GM10266 (cell line): ENCODE measurements around the gene ITPKB.
"Not testable (repeated sequence)": the region's sequence is repeated elsewhere in the genome, so short reads cannot be mapped to it uniquely, and the experiment has no call there.

ENCODE experiments used
- DNase-seq: peaks from one replicate; pipeline ENCODE4 v3.0.0; 2012; ENCODE audit errors: extremely low spot score
- CTCF ChIP-seq: IDR thresholded peaks from 2 replicates; pipeline ENCODE4 v1.5.1; 2012; ENCODE audit warnings: mild to moderate bottlenecking, low read depth; ENCODE audit not compliant: control insufficient read depth, insufficient read depth; ENCODE audit errors: missing control alignments

ITPKB gene

DNA sequence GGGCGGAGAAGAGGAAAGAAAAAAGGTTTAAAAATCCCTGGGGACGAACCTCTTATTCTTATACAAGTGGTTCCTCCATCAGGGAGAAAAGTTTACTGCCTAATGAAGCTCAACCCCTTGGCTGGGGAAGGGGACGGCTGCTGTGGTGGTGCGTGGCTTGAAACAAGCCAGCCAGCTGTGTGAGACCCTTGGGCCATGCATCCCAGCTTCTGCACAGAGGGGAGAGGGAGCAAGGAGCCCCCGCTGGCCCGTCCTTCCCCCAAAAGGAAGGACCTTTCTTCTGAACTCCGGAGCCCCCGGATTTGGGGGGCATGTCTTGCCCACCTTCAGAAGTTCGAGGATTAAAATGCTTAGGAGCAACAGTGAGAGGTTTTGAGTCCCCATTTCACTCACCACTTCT is 123.2 kb downstream of the ITPKB start:
- TF ChIP-seq CTCF = no peak
- DNase-seq = no peak

DNA sequence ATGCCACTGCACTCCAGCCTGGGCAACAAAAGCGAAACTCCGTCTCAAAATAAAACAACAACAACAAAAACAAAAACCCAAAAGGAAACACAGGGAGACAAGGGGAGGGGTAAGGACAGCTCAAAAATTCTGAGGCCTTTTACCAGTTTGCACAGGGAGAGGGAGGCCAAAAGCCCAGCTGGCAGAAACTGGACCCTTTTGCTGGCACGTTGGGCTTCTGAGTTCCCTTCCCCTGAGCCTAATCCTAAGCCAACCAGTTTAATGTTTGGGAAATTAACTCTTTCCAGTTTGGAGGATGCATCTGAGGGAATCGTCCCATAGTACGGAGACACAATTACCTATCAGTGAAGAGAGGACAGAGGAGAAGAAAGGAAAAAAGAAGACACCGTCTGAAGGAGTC is 127.1 kb downstream of the ITPKB start:
- DNase-seq = not testable (repeated sequence)

DNA sequence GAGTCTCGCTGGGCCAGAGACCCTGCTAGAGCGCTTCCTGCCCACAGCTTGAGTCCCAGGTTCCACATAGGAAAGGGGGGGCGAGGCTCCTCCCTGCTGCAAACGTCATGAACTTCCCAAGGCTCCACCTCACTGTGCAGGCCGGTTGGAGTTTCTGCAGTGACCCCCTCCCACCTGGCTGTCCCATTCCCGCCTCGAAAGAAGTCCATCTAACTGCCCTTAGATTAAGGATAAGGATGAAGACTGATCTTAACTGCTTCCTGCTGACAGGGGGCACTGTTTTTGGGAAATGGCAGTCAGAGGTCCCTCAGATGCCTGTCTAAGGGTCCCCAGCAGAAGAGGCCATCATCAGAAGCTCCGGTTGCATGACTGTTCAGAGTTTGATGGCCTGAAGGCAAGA is 127.8 kb downstream of the ITPKB start:
- no peak for TF ChIP-seq CTCF
- DNase-seq = no peak

- no peak for TF ChIP-seq CTCF
- DNase-seq = no peak
These were observed 128.4 kb downstream of the ITPKB start for GRCh38 chr1:226610671-226611070.

DNA sequence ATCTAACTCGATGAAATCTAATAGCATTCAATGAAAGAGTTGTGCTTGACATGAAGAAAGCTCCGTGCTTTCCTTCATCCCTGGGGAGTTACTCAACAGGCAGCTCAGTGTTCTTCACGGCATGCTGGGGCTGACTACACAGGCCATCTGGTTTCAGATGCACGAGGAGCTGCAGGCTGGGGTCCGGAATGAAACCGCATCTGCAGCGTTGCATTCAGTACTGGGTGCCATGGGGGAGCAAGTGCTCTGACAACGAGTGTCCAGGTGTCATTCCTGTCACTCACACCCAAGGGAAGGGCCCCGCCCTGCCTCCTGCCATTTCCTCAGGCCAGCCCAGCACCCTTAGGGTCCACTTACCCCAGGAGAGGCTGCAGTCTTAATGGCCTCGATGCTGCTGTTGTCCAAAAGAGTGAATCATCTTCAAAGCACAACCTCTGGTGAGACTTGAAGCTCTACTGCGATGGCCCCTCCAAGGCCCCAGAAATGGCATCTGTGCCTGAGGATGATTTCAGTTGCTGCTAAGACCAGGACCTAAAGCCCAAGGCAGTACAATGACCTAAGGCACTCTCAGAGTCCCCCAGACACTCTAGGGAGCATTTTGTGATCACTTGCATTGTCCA is 129.1 kb downstream of the ITPKB start:
- no peak for TF ChIP-seq CTCF
- DNase-seq = no peak

- peak; percentile 88 for TF ChIP-seq CTCF
- DNase-seq = peak; percentile 76
These were observed 130.2 kb downstream of the ITPKB start for GRCh38 chr1:226608699-226609505.

DNA sequence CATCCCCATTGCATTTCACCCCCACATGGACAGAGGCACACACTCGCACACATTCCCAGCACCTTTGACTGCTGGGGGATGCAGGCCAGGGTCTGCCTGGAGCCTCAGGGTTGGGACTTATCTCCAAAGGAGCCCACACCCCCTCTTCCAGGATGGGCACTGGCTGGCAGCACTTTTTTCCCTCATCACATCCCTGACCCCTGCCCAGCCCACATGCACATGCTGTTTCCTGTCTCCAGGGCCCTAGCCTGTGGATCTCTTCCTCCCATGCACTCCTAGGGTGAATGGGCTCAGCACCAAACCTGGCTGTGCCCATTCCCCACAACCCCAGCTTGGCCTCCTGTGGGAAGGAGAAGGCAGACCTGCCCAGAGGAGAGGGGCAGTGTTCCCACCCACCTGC is 131.3 kb downstream of the ITPKB start:
- DNase-seq = no peak
- no peak for TF ChIP-seq CTCF
